K562 (cell line): ENCODE results near the gene P2RY11. TPM values are rescaled to one million over a fixed set of nuclear protein-coding genes. Genes with fewer than 3 reads are reported as not detected.
A peak's percentile ranks its signal among the peaks of the same experiment; 100 is the strongest.

ENCODE experiments used
- CEBPB ChIP-seq: fragments of 450-650 bp; IDR thresholded peaks from 2 replicates; pipeline ENCODE4 v1.6.1; 2016; ENCODE audit warnings: missing genetic modification characterization, missing compliant biosample characterization
- CREM ChIP-seq: IDR thresholded peaks from 2 replicates; pipeline ENCODE4 v1.6.1; 2014; ENCODE audit warnings: antibody characterized with exemption, low read depth
- ERF ChIP-seq: fragments of 450-650 bp; formaldehyde crosslinking; IDR thresholded peaks from 2 replicates; pipeline ENCODE4 v1.4.0; 2020; ENCODE audit warnings: mild to moderate bottlenecking, mixed read lengths
- HSF4 ChIP-seq: fragments of 250-450 bp; sonication (Bioruptor Pico); IDR thresholded peaks from 2 replicates; pipeline ENCODE4 v2.1.2; 2022; ENCODE audit warnings: mild to moderate bottlenecking, moderate library complexity, borderline replicate concordance
- L3MBTL2 ChIP-seq: fragments of 450-650 bp; IDR thresholded peaks from 2 replicates; pipeline ENCODE4 v1.6.1; 2016; ENCODE audit warnings: mild to moderate bottlenecking, moderate library complexity
- MTA3 ChIP-seq: fragments of 450-650 bp; formaldehyde crosslinking; IDR thresholded peaks from 2 replicates; pipeline ENCODE4 v1.6.1; 2017; ENCODE audit warnings: mild to moderate bottlenecking, borderline replicate concordance
- NONO ChIP-seq, 2 experiments: fragments of 200-400 bp in 1 of 2; fragments of 450-650 bp in 1 of 2; formaldehyde crosslinking in 1 of 2; IDR thresholded peaks; 2 replicates each; pipeline ENCODE4 v1.6.1; 2017; ENCODE audit warnings: low read depth in 2 of 2, mild to moderate bottlenecking in 2 of 2, moderate library complexity in 2 of 2, low read length in 1 of 2
- PHB ChIP-seq: fragments of 250-450 bp; sonication (Bioruptor Pico); IDR thresholded peaks from 2 replicates; pipeline ENCODE4 v1.5.0; 2021
- PML ChIP-seq: IDR thresholded peaks from 2 replicates; pipeline ENCODE4 v1.6.1; 2012; ENCODE audit warnings: low read length, inconsistent platforms
- POLR2B ChIP-seq: fragments of 450-650 bp; IDR thresholded peaks from 2 replicates; pipeline ENCODE4 v1.6.1; 2018; ENCODE audit warnings: low read depth; ENCODE audit not compliant: partially characterized antibody
- polyA plus RNA-seq, 8 experiments: library from polyadenylated mRNA; depleted of rRNA in 4 of 8; stranded (reverse) in 5 of 8; unstranded in 3 of 8; fragments of >200 nt; fragmentation: Nextera tagmentation in 2 of 8; fragmentation: Illumina TruSeq in 1 of 8; extraction: Ambion mirVana in 2 of 8; extraction: Trizol in 1 of 8; gene quantifications; 2 replicates each; pipeline versions ENCODE4 v1.2.1 to v1.2.3, GENCODE V29; 2011 to 2014; ENCODE audit warnings: inconsistent platforms in 1 of 8, missing spikeins in 1 of 8
- total RNA-seq, 7 experiments: library from RNA; depleted of rRNA in 6 of 7; stranded (reverse); fragments of >200 nt in 6 of 7; fragmentation: Illumina TruSeq in 2 of 7; extraction: Trizol in 2 of 7; gene quantifications; 2 replicates each; pipeline versions ENCODE4 v1.2.1 to v1.2.3, GENCODE V29; 2011 to 2021; ENCODE audit warnings: low replicate concordance in 1 of 7
- TF ChIP-seq, protein P1 (sequence below): fragments of 450-650 bp; formaldehyde crosslinking; conservative IDR thresholded peaks from 2 replicates; pipeline ENCODE4 v1.4.0; 2022; ENCODE audit warnings: mild to moderate bottlenecking, missing genetic modification characterization
- TF ChIP-seq, protein P2 (sequence below): fragments of 450-650 bp; IDR thresholded peaks from 2 replicates; pipeline ENCODE4 v1.6.1; 2018; ENCODE audit not compliant: partially characterized antibody
- TF ChIP-seq, protein P3 (sequence below): IDR thresholded peaks from 2 replicates; pipeline ENCODE4 v1.6.1; 2014; ENCODE audit warnings: antibody characterized with exemption
- TF ChIP-seq, protein P4 (sequence below): IDR thresholded peaks from 2 replicates; pipeline ENCODE4 v1.6.1; 2012; ENCODE audit warnings: low read depth, low read length, improper control_type of control experiment, borderline replicate concordance
- TF ChIP-seq, protein P5 (sequence below): fragments of 200-800 bp; sonication (Bioruptor generic); IDR thresholded peaks from 2 replicates; pipeline ENCODE4 v1.6.1; 2017; ENCODE audit warnings: missing genetic modification characterization, missing compliant biosample characterization
- TF ChIP-seq, protein P6 (sequence below): fragments of 450-650 bp; conservative IDR thresholded peaks from 2 replicates; pipeline ENCODE4 v1.6.1; 2016; ENCODE audit warnings: missing genetic modification characterization, low read depth, mild to moderate bottlenecking, missing compliant biosample characterization, moderate library complexity

The P2RY11 gene
- total and polyA plus RNA-seq, 9 of the 15 experiments (the other 6 are each of a cell fraction or from before 2014, with no cell fraction given) = 0.03 to 10.1 (median 1.5) TPM

DNA sequence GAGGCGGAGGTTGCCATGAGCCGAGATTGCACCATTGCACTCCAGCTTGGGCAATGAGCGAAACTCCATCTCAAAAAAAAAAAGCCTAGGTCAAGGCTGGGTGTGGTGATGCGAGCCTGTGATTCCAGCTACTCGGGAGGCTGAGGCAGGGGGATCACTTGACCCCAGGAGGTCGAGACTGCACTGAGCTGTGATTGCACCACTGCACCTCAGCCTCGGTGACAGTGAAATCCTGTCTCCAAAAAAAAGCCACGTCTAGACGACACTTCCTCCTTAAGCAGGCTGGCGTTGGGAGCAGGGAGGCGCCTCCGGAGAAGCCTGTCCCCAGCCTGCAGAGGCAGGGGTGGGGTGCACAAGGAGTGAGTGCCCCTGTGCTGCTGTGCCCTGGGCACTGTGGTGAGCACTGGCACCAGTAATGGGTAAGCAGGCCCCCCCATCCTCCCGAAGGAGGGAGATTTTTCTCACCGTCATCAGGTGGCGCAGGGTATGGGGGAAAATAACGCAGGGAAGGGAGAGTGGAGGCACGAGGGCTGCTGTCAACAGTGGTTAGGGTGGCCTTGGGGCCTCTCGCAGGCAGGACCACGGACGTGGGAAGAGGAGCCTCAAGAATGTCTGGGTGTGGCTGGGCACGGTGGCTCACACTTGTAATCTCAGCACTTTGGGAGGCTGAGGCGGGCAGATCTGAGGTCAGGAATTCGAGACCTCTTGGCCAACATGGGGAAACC, 706 bp downstream of the P2RY11 start (continued):
- TF ChIP-seq, protein P1, sequence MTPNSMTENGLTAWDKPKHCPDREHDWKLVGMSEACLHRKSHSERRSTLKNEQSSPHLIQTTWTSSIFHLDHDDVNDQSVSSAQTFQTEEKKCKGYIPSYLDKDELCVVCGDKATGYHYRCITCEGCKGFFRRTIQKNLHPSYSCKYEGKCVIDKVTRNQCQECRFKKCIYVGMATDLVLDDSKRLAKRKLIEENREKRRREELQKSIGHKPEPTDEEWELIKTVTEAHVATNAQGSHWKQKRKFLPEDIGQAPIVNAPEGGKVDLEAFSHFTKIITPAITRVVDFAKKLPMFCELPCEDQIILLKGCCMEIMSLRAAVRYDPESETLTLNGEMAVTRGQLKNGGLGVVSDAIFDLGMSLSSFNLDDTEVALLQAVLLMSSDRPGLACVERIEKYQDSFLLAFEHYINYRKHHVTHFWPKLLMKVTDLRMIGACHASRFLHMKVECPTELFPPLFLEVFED (CRISPR knock-in tag) = no peak
- TF ChIP-seq ERF (peak; percentile 35; the same call in 1 of the 2 replicates), NONO (IDR thresholded peaks at IDR 0.05; ENCODE audit: low read depth in 2 of 2, low read length in 1 of 2) (no peak), CEBPB (tag) (peak; percentile 73), PML (no peak), MTA3 (0 out of 2 replicates have a peak, but pooled peaks have one; percentile 18), POLR2B (peak; percentile 44), PHB (CRISPR knock-in tag) (0 out of 2 replicates have a peak, but pooled peaks have one; percentile 65), HSF4 (CRISPR knock-in tag) (no peak), L3MBTL2 (no peak), CREM (peak; percentile 20; the same call in 1 of the 2 replicates)
- TF ChIP-seq, protein P2, sequence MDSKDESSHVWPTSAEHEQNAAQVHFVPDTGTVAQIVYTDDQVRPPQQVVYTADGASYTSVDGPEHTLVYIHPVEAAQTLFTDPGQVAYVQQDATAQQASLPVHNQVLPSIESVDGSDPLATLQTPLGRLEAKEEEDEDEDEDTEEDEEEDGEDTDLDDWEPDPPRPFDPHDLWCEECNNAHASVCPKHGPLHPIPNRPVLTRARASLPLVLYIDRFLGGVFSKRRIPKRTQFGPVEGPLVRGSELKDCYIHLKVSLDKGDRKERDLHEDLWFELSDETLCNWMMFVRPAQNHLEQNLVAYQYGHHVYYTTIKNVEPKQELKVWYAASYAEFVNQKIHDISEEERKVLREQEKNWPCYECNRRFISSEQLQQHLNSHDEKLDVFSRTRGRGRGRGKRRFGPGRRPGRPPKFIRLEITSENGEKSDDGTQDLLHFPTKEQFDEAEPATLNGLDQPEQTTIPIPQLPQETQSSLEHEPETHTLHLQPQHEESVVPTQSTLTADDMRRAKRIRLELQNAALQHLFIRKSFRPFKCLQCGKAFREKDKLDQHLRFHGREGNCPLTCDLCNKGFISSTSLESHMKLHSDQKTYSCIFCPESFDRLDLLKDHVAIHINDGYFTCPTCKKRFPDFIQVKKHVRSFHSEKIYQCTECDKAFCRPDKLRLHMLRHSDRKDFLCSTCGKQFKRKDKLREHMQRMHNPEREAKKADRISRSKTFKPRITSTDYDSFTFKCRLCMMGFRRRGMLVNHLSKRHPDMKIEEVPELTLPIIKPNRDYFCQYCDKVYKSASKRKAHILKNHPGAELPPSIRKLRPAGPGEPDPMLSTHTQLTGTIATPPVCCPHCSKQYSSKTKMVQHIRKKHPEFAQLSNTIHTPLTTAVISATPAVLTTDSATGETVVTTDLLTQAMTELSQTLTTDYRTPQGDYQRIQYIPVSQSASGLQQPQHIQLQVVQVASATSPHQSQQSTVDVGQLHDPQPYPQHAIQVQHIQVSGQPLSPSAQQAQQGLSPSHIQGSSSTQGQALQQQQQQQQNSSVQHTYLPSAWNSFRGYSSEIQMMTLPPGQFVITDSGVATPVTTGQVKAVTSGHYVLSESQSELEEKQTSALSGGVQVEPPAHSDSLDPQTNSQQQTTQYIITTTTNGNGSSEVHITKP = no peak
- TF ChIP-seq, protein P3, sequence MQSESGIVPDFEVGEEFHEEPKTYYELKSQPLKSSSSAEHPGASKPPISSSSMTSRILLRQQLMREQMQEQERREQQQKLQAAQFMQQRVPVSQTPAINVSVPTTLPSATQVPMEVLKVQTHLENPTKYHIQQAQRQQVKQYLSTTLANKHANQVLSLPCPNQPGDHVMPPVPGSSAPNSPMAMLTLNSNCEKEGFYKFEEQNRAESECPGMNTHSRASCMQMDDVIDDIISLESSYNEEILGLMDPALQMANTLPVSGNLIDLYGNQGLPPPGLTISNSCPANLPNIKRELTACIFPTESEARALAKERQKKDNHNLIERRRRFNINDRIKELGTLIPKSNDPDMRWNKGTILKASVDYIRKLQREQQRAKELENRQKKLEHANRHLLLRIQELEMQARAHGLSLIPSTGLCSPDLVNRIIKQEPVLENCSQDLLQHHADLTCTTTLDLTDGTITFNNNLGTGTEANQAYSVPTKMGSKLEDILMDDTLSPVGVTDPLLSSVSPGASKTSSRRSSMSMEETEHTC = no peak
- TF ChIP-seq, protein P4, sequence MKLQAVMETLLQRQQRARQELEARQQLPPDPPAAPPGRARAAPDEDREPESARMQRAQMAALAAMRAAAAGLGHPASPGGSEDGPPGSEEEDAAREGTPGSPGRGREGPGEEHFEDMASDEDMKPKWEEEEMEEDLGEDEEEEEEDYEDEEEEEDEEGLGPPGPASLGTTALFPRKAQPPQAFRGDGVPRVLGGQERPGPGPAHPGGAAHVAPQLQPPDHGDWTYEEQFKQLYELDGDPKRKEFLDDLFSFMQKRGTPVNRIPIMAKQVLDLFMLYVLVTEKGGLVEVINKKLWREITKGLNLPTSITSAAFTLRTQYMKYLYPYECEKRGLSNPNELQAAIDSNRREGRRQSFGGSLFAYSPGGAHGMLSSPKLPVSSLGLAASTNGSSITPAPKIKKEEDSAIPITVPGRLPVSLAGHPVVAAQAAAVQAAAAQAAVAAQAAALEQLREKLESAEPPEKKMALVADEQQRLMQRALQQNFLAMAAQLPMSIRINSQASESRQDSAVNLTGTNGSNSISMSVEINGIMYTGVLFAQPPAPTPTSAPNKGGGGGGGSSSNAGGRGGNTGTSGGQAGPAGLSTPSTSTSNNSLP = no peak
- TF ChIP-seq, protein P5, sequence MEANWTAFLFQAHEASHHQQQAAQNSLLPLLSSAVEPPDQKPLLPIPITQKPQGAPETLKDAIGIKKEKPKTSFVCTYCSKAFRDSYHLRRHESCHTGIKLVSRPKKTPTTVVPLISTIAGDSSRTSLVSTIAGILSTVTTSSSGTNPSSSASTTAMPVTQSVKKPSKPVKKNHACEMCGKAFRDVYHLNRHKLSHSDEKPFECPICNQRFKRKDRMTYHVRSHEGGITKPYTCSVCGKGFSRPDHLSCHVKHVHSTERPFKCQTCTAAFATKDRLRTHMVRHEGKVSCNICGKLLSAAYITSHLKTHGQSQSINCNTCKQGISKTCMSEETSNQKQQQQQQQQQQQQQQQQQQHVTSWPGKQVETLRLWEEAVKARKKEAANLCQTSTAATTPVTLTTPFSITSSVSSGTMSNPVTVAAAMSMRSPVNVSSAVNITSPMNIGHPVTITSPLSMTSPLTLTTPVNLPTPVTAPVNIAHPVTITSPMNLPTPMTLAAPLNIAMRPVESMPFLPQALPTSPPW (CRISPR knock-in tag) = no peak
- TF ChIP-seq, protein P6, sequence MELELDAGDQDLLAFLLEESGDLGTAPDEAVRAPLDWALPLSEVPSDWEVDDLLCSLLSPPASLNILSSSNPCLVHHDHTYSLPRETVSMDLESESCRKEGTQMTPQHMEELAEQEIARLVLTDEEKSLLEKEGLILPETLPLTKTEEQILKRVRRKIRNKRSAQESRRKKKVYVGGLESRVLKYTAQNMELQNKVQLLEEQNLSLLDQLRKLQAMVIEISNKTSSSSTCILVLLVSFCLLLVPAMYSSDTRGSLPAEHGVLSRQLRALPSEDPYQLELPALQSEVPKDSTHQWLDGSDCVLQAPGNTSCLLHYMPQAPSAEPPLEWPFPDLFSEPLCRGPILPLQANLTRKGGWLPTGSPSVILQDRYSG (tag) = no peak
